NCI-H187 treated with DMSO at 0.1 percent for 48 hours (cell line): ENCODE measurements around the gene KRTAP4-8.
"Not testable (repeated sequence)": the region's sequence is repeated elsewhere in the genome, so short reads cannot be mapped to it uniquely, and the experiment has no call there.

Experiments
- DNase-seq: peaks from one replicate; lab custom pipeline; 2025; lab: John Stamatoyannopoulos, UW

Gene KRTAP4-8

GRCh38 chr17:41065016-41065689 is 32.8 kb downstream of the KRTAP4-8 start:
- DNase-seq: not testable (repeated sequence)

- no peak for DNase-seq
Observed at GRCh38 chr17:41064301-41064700, 33.6 kb downstream of the KRTAP4-8 start.

DNA sequence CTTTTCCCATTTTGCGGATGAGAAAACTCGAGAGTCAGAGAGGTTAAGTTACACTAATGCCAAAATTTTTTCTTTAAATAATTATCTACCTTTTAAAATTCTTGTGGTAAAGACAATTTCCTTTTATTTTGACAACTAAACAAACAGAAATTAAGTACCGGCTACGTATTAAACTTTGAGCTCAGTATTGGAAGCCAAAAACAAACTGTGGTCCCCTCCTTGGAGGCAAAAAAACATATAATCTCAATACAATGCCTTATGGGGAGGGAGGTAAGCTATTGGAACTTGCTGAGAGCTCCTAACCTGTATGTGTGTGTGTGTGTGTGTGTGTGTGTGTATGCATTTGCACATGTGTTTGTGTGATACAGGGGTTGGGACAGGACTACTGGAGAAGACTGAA is 34.5 kb downstream of the KRTAP4-8 start:
- DNase-seq: no peak

DNA sequence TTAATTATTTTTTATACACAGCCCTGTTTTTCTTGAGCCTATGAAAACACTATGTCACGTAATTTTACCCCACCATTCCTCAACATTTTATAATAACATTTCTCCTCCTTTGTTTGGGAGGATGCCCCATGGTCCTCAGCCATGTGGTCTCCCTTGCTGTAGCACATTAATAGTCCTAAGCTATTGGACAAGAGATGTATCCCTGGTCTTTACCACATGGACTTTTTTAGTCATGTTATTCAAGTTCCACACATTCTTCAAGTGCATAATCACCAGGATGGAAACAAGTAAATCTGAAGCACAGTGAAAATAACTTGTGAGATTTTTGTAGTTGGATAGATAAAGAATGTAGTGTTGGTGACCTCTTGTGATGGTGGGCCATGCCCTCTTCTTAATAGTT is 36.0 kb downstream of the KRTAP4-8 start:
- DNase-seq: no peak

- no peak for DNase-seq
Observed at GRCh38 chr17:41060052-41060604, 37.8 kb downstream of the KRTAP4-8 start, which contains the start of gene KRTAP2-3. Gene KRTAP2-3 (minus strand): TSS chr17:41060114. CDS start chr17:41060050, 64 bp downstream.

DNA sequence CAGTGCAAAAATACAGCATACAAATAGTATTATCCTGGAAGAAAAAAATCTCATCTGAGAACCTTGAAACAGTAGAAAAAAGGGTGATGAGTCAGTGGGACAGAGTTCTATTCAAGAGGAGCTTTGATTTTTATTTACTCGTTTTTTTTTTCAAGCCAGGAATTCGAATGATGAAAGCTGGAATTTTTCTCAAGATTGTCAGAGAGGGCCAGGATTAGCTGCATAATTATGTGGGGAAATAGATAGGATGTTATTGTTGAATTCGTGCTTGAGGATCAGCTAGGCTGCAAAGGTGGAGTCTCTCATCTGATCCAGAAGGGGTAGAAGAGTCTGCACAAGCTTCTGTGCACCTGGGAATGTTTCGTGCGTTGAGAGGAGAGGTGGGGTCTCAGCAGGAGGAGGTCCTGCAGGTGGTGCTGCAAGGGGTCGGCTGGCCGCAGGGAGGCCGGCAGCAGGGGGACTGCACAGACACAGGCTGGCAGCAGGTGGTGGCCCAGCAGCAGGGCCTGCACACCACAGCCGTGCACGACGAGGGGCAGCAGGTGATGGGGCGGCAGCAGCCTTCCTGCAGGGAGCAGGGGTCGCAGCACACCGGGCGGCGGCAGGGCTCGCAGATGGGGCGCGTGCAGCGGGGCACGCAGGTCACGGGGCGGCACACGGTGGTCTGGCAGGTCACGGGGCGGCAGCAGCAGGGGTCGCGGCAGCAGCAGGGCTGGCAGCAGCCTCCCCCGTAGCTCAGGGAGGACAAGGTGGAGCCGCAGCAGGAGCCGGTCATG is 38.5 kb downstream of the KRTAP4-8 start:
- DNase-seq: not testable (repeated sequence)

DNA sequence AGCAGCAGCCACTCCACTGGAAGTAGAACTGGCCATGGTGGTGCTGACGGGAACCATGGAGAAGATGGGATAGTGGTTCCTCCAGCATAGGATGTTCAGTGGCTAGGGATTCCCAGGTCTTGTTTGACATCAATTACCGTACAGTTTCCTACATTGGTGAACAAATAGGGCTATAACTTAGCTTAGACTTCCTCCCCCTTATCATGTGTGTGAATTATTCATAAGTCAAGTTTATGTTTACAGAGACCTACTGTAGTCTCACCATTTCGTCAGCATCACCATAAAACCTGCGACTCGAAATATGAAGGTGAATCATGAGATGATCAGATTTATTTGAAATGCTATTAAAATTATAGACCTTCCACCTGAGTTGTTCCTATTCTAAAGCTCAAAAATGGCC is 39.2 kb downstream of the KRTAP4-8 start:
- DNase-seq: no peak

DNA sequence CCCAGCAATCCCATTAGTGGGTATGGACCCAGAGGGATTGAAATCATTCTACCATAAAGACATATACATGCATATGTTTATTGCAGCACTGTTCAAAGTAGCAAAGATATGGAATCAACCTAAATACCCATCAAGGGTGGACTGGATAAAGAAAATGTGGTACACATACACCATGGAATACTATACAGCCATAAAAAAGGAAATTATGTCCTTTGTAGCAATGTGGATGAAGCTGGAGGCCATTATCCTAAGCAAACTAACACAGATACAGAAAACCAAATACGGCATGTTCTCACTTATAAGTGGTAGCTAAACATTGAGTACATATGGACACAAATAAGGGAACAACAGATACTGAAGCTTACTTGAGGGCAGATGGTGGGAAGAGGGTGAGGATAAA is 40.4 kb downstream of the KRTAP4-8 start:
- DNase-seq: no peak

DNA sequence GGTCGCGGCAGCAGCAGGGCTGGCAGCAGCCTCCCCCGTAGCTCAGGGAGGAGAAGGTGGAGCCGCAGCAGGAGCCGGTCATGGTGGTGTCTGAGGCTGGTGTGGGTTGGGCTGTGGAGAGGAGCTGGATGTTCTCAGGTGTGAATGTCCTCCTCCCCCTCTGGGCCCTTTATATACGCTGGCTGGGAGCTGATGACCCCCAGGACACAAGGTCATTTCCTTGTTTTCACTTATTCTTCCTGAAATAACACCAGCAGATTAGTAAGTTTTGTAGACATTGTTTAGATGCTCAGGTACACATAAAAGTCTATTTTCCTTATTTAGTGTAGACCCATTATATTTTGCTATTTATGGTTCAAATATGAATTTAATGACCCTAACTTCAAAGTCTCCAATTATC is 42.8 kb downstream of the KRTAP4-8 start, which contains the start of gene KRTAP2-2:
KRTAP2-2 (minus strand) TSS at position 101 of the 400 bp plus-strand sequence; CDS start at position 82, 19 bp downstream.
- DNase-seq: not testable (repeated sequence)

DNA sequence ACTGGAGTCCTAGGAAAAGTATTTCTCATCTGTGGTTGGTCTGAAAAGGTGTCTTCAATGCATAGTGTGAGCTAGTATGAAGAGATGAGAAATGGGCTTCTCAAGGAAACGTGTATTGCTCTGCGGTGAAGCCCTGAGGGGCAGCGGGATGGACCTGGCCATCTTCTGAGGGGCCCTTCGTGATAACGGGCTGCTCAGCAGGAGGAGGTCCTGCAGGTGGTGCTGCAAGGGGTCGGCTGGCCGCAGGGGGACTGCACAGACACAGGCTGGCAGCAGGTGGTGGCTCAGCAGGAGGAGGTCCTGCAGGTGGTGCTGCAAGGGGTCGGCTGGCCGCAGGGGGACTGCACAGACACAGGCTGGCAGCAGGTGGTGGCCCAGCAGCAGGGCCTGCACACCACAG is 43.4 kb downstream of the KRTAP4-8 start:
- not testable (repeated sequence) for DNase-seq

GRCh38 chr17:41054025-41054424 is 43.9 kb downstream of the KRTAP4-8 start:
- no peak for DNase-seq

GRCh38 chr17:41052566-41052965 is 45.4 kb downstream of the KRTAP4-8 start:
- DNase-seq: no peak

- no peak for DNase-seq
Observed at GRCh38 chr17:41049110-41049509, 48.8 kb downstream of the KRTAP4-8 start.

- no peak for DNase-seq
Observed at GRCh38 chr17:41048441-41048840, 49.5 kb downstream of the KRTAP4-8 start.
